ENCODE data around the gene SIGLEC7.

SIGLEC7 gene

GRCh38 chr19:51121257-51121656 is 20.8 kb upstream of the SIGLEC7 start:
- no peaks in the 10 kb centered on the region for H3K36me3 ChIP-seq (ENCODE audit: control insufficient read depth, insufficient read depth, low read length)
- no peak overlapping the region for H3K9ac ChIP-seq (ENCODE audit: low read depth, low read length)
- H3K9me3 ChIP-seq (ENCODE audit: control insufficient read depth, insufficient read depth, low read length), result no peaks in the 10 kb centered on the region
- H3K4me1 ChIP-seq (ENCODE audit: control insufficient read depth, insufficient read depth, low read length), result no peaks in the 10 kb centered on the region
- H3K4me3 ChIP-seq (ENCODE audit: low read depth, low read length), result no peak overlapping the region
- H3K27me3 ChIP-seq (ENCODE audit: control insufficient read depth, insufficient read depth, low read length), result no peaks in the 10 kb centered on the region

GRCh38 chr19:51122112-51122981 is 19.8 kb upstream of the SIGLEC7 start:
- no peaks in the 10 kb centered on the region for H3K36me3 ChIP-seq (ENCODE audit: control insufficient read depth, insufficient read depth, low read length)
- H3K27me3 ChIP-seq (ENCODE audit: control insufficient read depth, insufficient read depth, low read length), result no peaks in the 10 kb centered on the region
- no peak overlapping the region for H3K4me3 ChIP-seq (ENCODE audit: low read depth, low read length)
- H3K4me1 ChIP-seq (ENCODE audit: control insufficient read depth, insufficient read depth, low read length), result no peaks in the 10 kb centered on the region
- H3K9me3 ChIP-seq (ENCODE audit: control insufficient read depth, insufficient read depth, low read length), result no peaks in the 10 kb centered on the region
- no peak overlapping the region for H3K9ac ChIP-seq (ENCODE audit: low read depth, low read length)

- Histone ChIP-seq H3K36me3 (ENCODE audit: control insufficient read depth, insufficient read depth, low read length) (no peaks in the 10 kb centered on the region), H3K4me3 (ENCODE audit: low read depth, low read length) (no peak overlapping the region), H3K9ac (ENCODE audit: low read depth, low read length) (no peak overlapping the region), H3K9me3 (ENCODE audit: control insufficient read depth, insufficient read depth, low read length) (no peaks in the 10 kb centered on the region), H3K4me1 (ENCODE audit: control insufficient read depth, insufficient read depth, low read length) (no peaks in the 10 kb centered on the region), H3K27me3 (ENCODE audit: control insufficient read depth, insufficient read depth, low read length) (no peaks in the 10 kb centered on the region)
Measured at GRCh38 chr19:51123381-51123800, 18.7 kb upstream of the SIGLEC7 start.

- H3K36me3 ChIP-seq (ENCODE audit: control insufficient read depth, insufficient read depth, low read length), result no peaks in the 10 kb centered on the region
- no peak overlapping the region for H3K9ac ChIP-seq (ENCODE audit: low read depth, low read length)
- H3K4me1 ChIP-seq (ENCODE audit: control insufficient read depth, insufficient read depth, low read length), result no peaks in the 10 kb centered on the region
- H3K27me3 ChIP-seq (ENCODE audit: control insufficient read depth, insufficient read depth, low read length), result no peaks in the 10 kb centered on the region
- H3K9me3 ChIP-seq (ENCODE audit: control insufficient read depth, insufficient read depth, low read length), result no peaks in the 10 kb centered on the region
- no peak overlapping the region for H3K4me3 ChIP-seq (ENCODE audit: low read depth, low read length)
Measured at GRCh38 chr19:51123802-51124201, 18.3 kb upstream of the SIGLEC7 start.

GRCh38 chr19:51124216-51124615 is 17.9 kb upstream of the SIGLEC7 start:
- H3K4me3 ChIP-seq (ENCODE audit: low read depth, low read length), result no peak overlapping the region
- H3K36me3 ChIP-seq (ENCODE audit: control insufficient read depth, insufficient read depth, low read length), result no peaks in the 10 kb centered on the region
- H3K9me3 ChIP-seq (ENCODE audit: control insufficient read depth, insufficient read depth, low read length), result no peaks in the 10 kb centered on the region
- H3K9ac ChIP-seq (ENCODE audit: low read depth, low read length), result no peak overlapping the region
- no peaks in the 10 kb centered on the region for H3K4me1 ChIP-seq (ENCODE audit: control insufficient read depth, insufficient read depth, low read length)
- no peaks in the 10 kb centered on the region for H3K27me3 ChIP-seq (ENCODE audit: control insufficient read depth, insufficient read depth, low read length)

GRCh38 chr19:51124729-51125128 is 17.4 kb upstream of the SIGLEC7 start, which contains the start of gene SIGLEC9:
Gene SIGLEC9, plus strand, starts transcription at chr19:51124906. Its CDS starts 69 bp downstream, at chr19:51124975.
- no peaks in the 10 kb centered on the region for H3K4me1 ChIP-seq (ENCODE audit: control insufficient read depth, insufficient read depth, low read length)
- no peak within 1 kb of the TSS for H3K4me3 ChIP-seq (ENCODE audit: low read depth, low read length)
- H3K9ac ChIP-seq (ENCODE audit: low read depth, low read length), result no peak within 1 kb of the TSS
- H3K36me3 ChIP-seq (ENCODE audit: control insufficient read depth, insufficient read depth, low read length), result no peaks in the 10 kb centered on the region
- no peaks in the 10 kb centered on the region for H3K27me3 ChIP-seq (ENCODE audit: control insufficient read depth, insufficient read depth, low read length)
- no peaks in the 10 kb centered on the region for H3K9me3 ChIP-seq (ENCODE audit: control insufficient read depth, insufficient read depth, low read length)

GRCh38 chr19:51125421-51126075 is 16.6 kb upstream of the SIGLEC7 start:
- Histone ChIP-seq H3K36me3 (ENCODE audit: control insufficient read depth, insufficient read depth, low read length) (no peaks in the 10 kb centered on the region), H3K27me3 (ENCODE audit: control insufficient read depth, insufficient read depth, low read length) (no peaks in the 10 kb centered on the region), H3K4me1 (ENCODE audit: control insufficient read depth, insufficient read depth, low read length) (no peaks in the 10 kb centered on the region), H3K9me3 (ENCODE audit: control insufficient read depth, insufficient read depth, low read length) (no peaks in the 10 kb centered on the region), H3K9ac (ENCODE audit: low read depth, low read length) (no peak overlapping the region), H3K4me3 (ENCODE audit: low read depth, low read length) (no peak overlapping the region)

GRCh38 chr19:51127032-51127431 is 15.1 kb upstream of the SIGLEC7 start:
- H3K27me3 ChIP-seq (ENCODE audit: control insufficient read depth, insufficient read depth, low read length), result no peaks in the 10 kb centered on the region
- no peaks in the 10 kb centered on the region for H3K4me1 ChIP-seq (ENCODE audit: control insufficient read depth, insufficient read depth, low read length)
- no peak overlapping the region for H3K4me3 ChIP-seq (ENCODE audit: low read depth, low read length)
- no peak overlapping the region for H3K9ac ChIP-seq (ENCODE audit: low read depth, low read length)
- H3K36me3 ChIP-seq (ENCODE audit: control insufficient read depth, insufficient read depth, low read length), result no peaks in the 10 kb centered on the region
- no peaks in the 10 kb centered on the region for H3K9me3 ChIP-seq (ENCODE audit: control insufficient read depth, insufficient read depth, low read length)

- H3K9me3 ChIP-seq (ENCODE audit: control insufficient read depth, insufficient read depth, low read length), result no peaks in the 10 kb centered on the region
- no peak overlapping the region for H3K4me3 ChIP-seq (ENCODE audit: low read depth, low read length)
- no peak overlapping the region for H3K9ac ChIP-seq (ENCODE audit: low read depth, low read length)
- no peaks in the 10 kb centered on the region for H3K27me3 ChIP-seq (ENCODE audit: control insufficient read depth, insufficient read depth, low read length)
- H3K4me1 ChIP-seq (ENCODE audit: control insufficient read depth, insufficient read depth, low read length), result no peaks in the 10 kb centered on the region
- H3K36me3 ChIP-seq (ENCODE audit: control insufficient read depth, insufficient read depth, low read length), result no peaks in the 10 kb centered on the region
Measured at GRCh38 chr19:51127755-51128154, 14.3 kb upstream of the SIGLEC7 start.

GRCh38 chr19:51128227-51128626 is 13.9 kb upstream of the SIGLEC7 start:
- H3K9ac ChIP-seq (ENCODE audit: low read depth, low read length), result no peak overlapping the region
- H3K4me1 ChIP-seq (ENCODE audit: control insufficient read depth, insufficient read depth, low read length), result no peaks in the 10 kb centered on the region
- no peak overlapping the region for H3K4me3 ChIP-seq (ENCODE audit: low read depth, low read length)

GRCh38 chr19:51129716-51130115 is 12.4 kb upstream of the SIGLEC7 start:
- Histone ChIP-seq H3K4me1 (ENCODE audit: control insufficient read depth, insufficient read depth, low read length) (no peaks in the 10 kb centered on the region), H3K27me3 (ENCODE audit: control insufficient read depth, insufficient read depth, low read length) (no peaks in the 10 kb centered on the region), H3K9ac (ENCODE audit: low read depth, low read length) (no peak overlapping the region), H3K36me3 (ENCODE audit: control insufficient read depth, insufficient read depth, low read length) (no peaks in the 10 kb centered on the region), H3K4me3 (ENCODE audit: low read depth, low read length) (no peak overlapping the region), H3K9me3 (ENCODE audit: control insufficient read depth, insufficient read depth, low read length) (no peaks in the 10 kb centered on the region)

More at GRCh38 chr19:51128227-51128626, 13.9 kb upstream of the SIGLEC7 start:
- Histone ChIP-seq H3K9me3 (ENCODE audit: control insufficient read depth, insufficient read depth, low read length) (no peaks in the 10 kb centered on the region), H3K36me3 (ENCODE audit: control insufficient read depth, insufficient read depth, low read length) (no peaks in the 10 kb centered on the region), H3K27me3 (ENCODE audit: control insufficient read depth, insufficient read depth, low read length) (no peaks in the 10 kb centered on the region)

Measured in iPS-15b (cell line).